HEK293T (cell line): Measurements from ENCODE around the gene FAS.

Experiments used
- ARNT ChIP-seq: fragments of 450-650 bp; IDR thresholded peaks from 2 replicates; pipeline ENCODE4 v1.6.1; 2017; ENCODE audit warnings: mild to moderate bottlenecking
- BHLHE40 ChIP-seq: fragments of 450-650 bp; IDR thresholded peaks from 2 replicates; pipeline ENCODE4 v1.6.1; 2016; ENCODE audit warnings: mild to moderate bottlenecking, moderate library complexity, borderline replicate concordance
- CTBP1 ChIP-seq: fragments of 450-650 bp; IDR thresholded peaks from 2 replicates; pipeline ENCODE4 v1.6.1; 2016; ENCODE audit warnings: borderline replicate concordance
- FOXA1 ChIP-seq: fragments of 450-650 bp; IDR thresholded peaks from 2 replicates; pipeline ENCODE4 v1.6.1; 2016; ENCODE audit warnings: mild to moderate bottlenecking
- FOXM1 ChIP-seq: fragments of 450-650 bp; IDR thresholded peaks from 2 replicates; pipeline ENCODE4 v1.6.1; 2017; ENCODE audit warnings: mild to moderate bottlenecking, borderline replicate concordance
- HDGF ChIP-seq: fragments of 450-650 bp; IDR thresholded peaks from 2 replicates; pipeline ENCODE4 v1.6.1; 2017; ENCODE audit warnings: antibody characterized with exemption, borderline replicate concordance
- NFRKB ChIP-seq: fragments of 450-650 bp; IDR thresholded peaks from 2 replicates; pipeline ENCODE4 v1.6.1; 2016; ENCODE audit warnings: mild to moderate bottlenecking, moderate library complexity
- PKNOX1 ChIP-seq: fragments of 450-650 bp; IDR thresholded peaks from 2 replicates; pipeline ENCODE4 v1.6.1; 2016
- SP1 ChIP-seq: fragments of 450-650 bp; IDR thresholded peaks from 2 replicates; pipeline ENCODE4 v1.6.1; 2017
- SUZ12 ChIP-seq: fragments of 450-650 bp; IDR thresholded peaks from 2 replicates; pipeline ENCODE4 v1.6.1; 2016; ENCODE audit warnings: mild to moderate bottlenecking
- TARDBP ChIP-seq: fragments of 450-650 bp; IDR thresholded peaks from 2 replicates; pipeline ENCODE4 v1.6.1; 2016
- ZNF384 ChIP-seq: fragments of 450-650 bp; IDR thresholded peaks from 2 replicates; pipeline ENCODE4 v1.6.1; 2016

GRCh38 chr10:88964360-88964759 is 26.2 kb upstream of the FAS start:
- TF ChIP-seq SP1, result no peak
- TF ChIP-seq FOXA1, result no peak
- TF ChIP-seq ARNT, result no peak
- TF ChIP-seq NFRKB, result no peak
- no peak for TF ChIP-seq CTBP1
- no peak for TF ChIP-seq TARDBP
- no peak for TF ChIP-seq FOXM1
- TF ChIP-seq HDGF, result no peak
- no peak for TF ChIP-seq PKNOX1
- no peak for TF ChIP-seq BHLHE40
- no peak for TF ChIP-seq SUZ12
- no peak for TF ChIP-seq ZNF384
